ENCODE data around the gene PCGF3.
"Not testable (repeated sequence)": the region's sequence is repeated elsewhere in the genome, so short reads cannot be mapped to it uniquely, and the experiment has no call there.

The PCGF3 gene

DNA sequence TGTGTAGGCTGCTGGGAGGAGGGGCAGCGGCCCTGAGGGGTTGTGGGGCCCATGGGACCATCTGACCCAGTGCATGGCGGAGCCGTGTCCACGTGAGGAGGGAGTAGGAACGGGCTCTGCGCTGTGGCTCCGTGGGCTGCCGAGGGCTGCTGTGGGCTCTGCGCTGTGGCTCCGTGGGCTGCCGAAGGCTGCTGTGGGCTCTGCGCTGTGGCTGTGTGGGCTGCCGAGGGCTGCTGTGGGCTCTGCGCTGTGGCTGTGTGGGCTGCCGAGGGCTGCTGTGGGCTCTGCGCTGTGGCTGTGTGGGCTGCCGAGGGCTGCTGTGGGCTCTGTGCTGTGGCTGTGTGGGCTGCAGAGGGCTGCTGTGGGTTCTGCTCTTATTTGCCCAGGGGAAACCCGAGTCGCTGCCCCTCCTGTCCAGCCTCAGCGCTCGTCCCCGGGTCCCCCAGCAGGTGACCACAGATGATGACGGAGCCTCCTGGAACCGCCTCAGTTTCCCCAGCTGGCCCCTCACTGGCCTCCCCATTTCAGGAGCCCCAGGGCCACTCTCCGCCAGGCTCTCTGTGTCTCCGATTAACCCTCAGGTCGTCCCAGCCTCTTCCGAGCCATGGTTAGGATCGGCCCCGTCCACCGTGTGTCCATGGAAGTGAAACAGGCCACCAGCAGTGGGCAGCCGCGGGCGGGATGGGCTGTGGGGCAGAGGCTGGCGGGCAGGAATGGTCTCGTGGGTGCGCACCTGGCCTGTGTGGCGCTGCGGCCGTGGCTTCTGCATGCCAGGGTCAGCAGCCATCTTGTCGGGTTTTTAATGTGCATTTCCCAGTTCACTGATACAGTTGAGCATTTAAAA lies 20.0 kb downstream of the PCGF3 start:
- no peak for DNase-seq

DNA sequence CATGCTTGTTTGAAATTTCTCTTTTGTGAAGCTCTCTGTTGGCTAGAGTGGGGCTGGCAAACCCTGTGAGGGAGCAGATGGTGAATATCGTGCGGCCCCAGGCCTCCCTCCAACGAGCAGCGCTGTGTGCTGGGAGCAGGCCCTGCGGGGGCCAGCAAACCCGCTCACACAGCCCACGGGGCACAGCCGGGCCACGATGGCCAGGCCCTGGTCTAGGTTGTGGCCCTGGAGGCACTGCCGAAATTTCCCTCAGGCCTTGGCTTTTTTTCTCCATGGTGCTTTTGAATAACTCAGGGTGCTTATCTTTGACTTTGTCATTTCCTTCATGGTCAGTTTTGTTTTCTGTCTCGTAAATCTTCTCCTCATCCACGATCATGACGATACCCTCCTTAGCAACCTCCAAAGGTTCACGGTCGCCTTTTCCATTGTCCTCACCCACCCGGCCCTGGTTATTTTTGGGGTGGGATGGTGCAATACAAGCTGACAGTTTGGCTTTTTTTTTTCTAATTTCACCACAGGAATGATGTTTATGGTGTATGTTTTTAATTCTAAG lies 20.7 kb downstream of the PCGF3 start:
- no peak for DNase-seq

DNA sequence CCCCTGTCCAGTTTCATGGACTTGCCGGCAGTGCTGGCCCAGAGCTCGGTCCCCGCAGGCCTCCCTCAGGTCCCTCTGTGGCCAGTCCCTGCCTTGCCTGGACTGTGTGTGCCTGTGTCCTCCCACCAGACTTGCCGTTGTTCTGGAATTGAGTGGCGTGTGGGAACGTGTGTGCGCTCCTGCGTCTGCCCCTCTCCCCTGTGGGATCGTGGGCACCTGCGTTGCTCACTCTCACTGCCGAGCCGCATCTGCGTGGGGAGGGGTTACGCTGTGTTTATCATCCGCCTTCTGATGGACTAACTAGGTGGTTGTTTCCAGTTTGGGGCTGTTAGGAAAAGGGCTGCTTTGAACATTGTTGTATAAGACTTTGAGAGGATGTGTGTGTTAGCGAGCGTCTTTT lies 21.2 kb downstream of the PCGF3 start:
- DNase-seq: no peak

GRCh38 chr4:727576-727975 lies 21.9 kb downstream of the PCGF3 start:
- DNase-seq: no peak

DNA sequence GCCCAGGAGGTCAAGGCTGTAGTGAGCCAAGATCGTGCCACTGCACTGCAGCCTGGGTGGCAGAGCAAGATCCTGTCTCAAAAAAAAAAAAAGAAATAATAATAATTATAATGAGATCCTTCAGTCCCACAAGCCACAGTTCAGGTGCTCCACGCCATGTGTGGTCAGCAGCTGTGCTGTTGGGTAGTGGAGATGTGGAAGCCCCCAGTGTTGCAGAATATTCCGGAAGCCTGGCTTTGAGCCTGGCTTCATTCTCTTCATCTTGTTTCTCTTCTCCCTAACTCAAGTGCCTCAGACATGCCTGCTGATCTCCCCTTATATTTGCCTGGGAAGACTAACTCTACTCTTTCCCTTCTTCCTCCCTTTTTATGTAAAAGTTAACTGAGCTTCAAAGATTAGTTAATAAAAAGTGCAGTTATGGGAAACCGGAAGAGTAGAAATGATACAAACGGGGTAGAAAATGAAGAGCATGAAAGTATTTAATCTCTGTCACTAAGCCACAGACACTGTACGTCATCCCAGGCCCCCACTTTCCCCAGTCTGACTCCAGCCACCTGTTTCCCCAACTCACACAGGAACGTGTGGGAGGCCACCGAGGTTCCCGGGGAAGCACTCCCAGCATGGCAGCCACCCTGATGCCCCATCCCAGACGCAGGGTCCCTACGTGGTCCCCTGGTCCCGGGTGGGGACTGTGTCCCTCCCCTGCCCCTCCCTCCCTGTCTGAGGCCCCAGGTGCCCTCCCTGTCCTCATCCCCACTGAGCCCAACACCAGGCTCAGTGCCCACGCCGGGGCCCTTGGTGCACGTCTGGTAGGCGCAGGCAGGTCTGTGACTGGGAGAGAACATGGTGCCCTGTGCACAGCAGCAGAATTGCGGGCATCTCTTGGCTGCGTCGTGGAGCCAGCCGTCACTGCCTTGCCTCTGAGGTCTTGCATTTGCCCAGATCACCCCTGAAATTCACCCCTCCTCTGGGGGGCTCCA lies 24.0 kb downstream of the PCGF3 start:
- DNase-seq: no peak

DNA sequence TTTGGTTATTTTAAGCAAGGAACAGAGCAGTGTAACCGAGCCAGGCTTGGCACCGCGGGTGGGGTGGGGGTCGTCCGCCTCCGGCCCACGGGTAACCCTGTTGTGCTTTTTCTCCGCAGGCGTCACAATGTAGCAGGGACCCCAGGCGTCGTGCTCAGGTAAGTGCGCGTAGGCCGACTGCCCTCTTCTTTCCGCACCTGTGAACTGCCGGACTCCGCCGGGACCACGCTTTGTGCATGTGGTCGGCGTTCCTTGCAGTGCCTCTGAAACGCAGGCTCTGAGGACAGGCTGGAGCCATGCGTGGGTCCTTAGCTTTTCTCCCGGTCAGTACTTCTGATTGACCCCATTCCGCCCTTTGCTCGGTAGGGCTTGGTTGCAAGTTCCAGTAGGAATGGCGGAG lies 24.9 kb downstream of the PCGF3 start:
- DNase-seq: no peak

GRCh38 chr4:730946-731904 lies 25.6 kb downstream of the PCGF3 start:
- DNase-seq: not testable (repeated sequence)

DNA sequence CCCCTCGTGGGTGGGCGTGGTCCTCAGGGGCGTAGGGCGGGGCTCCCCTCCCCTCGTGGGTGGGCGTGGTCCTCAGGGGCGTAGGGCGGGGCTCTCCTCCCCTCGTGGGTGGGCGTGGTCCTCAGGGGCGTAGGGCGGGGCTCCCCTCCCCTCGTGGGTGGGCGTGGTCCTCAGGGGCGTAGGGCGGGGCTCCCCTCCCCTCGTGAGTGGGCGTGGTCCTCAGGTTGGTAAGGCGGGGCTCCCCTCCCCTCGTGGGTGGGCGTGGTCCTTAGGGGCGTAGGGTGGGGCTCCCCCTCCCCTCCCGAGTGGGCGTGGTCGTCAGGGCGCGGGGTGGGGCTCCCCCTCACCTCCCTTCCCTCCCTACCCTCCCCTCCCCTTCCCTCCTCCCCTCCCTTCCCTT lies 26.3 kb downstream of the PCGF3 start:
- DNase-seq: not testable (repeated sequence)

GRCh38 chr4:732486-732885 lies 26.9 kb downstream of the PCGF3 start:
- DNase-seq: no peak

GRCh38 chr4:732911-733630 lies 27.4 kb downstream of the PCGF3 start:
- no peak for DNase-seq

- DNase-seq: no peak
These were observed 28.0 kb downstream of the PCGF3 start for GRCh38 chr4:733631-733980.

GRCh38 chr4:734075-734474 lies 28.4 kb downstream of the PCGF3 start:
- DNase-seq: no peak

- no peak for DNase-seq
These were observed 29.3 kb downstream of the PCGF3 start for GRCh38 chr4:734951-735350.

DNA sequence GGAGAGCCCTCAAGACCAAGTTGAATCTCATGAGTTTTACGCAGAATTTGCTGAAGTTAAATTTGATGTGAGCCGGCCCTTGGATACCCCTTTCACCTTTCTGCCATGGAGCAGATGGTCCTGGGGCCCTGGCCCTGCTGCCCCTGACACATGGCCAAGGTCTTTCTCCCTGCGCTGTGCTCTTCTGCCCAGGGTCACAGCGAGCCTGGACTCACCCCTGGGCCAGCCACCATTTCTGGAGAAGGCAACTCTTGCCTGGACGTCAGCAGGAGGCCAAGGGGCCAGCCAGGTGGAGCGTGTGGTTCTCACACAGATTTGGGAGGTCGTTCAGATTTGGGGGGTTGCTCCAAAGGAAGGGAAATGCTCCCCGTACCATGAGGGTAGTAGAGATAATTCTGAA lies 30.0 kb downstream of the PCGF3 start:
- DNase-seq: no peak

- not testable (repeated sequence) for DNase-seq
These were observed 30.9 kb downstream of the PCGF3 start for GRCh38 chr4:736561-736960.

- DNase-seq: no peak
These were observed 33.2 kb downstream of the PCGF3 start for GRCh38 chr4:738781-739280.

- no peak for DNase-seq
These were observed 33.9 kb downstream of the PCGF3 start for GRCh38 chr4:739569-739968.

GRCh38 chr4:740011-740410 lies 34.4 kb downstream of the PCGF3 start:
- DNase-seq: no peak

- DNase-seq: no peak
These were observed 35.1 kb downstream of the PCGF3 start for GRCh38 chr4:740656-741282.

GRCh38 chr4:742096-742741 lies 36.6 kb downstream of the PCGF3 start:
- no peak for DNase-seq

Data from NCI-H1436 (cell line).